22Rv1 (cell line): ENCODE results near the gene AEN.

Experiments used
- CTCF ChIP-seq: fragments of 450-650 bp; IDR thresholded peaks from 2 replicates; pipeline ENCODE4 v1.5.1; 2017; ENCODE audit warnings: mild to moderate bottlenecking
- ZFX ChIP-seq: fragments of 450-650 bp; IDR thresholded peaks from 2 replicates; pipeline ENCODE4 v1.6.1; 2017; ENCODE audit warnings: antibody characterized with exemption, borderline replicate concordance

- no peak for TF ChIP-seq CTCF
- no peak for TF ChIP-seq ZFX
Measured at GRCh38 chr15:88622605-88622975, 1.4 kb downstream of the AEN start.
